GM20000 (cell line): Measurements from ENCODE around the gene OR7C2.
A peak's percentile ranks its signal among the peaks of the same experiment; 100 is the strongest.

Experiments used
- DNase-seq: peaks from one replicate; pipeline ENCODE4 v3.0.0; 2012; ENCODE audit warnings: low spot score
- TF ChIP-seq, protein P1 (sequence below): IDR thresholded peaks from 2 replicates; pipeline ENCODE4 v1.5.1; 2012; ENCODE audit warnings: mild to moderate bottlenecking, control low read depth; ENCODE audit errors: extremely low read depth, missing control alignments

OR7C2 gene

DNA sequence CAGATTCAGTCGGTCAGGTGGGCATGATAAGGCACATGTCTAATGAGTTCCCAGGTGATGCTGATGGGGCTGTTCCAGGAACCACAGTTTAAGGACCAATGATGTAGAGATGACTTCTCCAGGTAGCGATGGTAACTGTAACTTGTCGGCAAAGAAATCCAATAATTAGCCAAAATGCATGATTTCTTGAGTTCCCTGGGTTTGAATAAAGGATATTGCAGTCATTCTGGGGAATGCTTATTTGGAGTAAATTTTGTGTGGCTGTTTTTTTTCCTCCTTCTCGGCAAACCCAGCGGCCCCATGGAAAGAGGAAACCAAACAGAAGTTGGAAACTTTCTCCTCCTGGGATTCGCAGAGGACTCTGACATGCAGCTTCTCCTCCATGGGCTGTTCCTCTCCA is at the start of gene OR7C2:
Gene OR7C2, plus strand, starts transcription at position 301 of the 400 bp plus-strand sequence. Its CDS starts 0 bp downstream, at position 301.
- DNase-seq: no peak
- TF ChIP-seq, protein P1, sequence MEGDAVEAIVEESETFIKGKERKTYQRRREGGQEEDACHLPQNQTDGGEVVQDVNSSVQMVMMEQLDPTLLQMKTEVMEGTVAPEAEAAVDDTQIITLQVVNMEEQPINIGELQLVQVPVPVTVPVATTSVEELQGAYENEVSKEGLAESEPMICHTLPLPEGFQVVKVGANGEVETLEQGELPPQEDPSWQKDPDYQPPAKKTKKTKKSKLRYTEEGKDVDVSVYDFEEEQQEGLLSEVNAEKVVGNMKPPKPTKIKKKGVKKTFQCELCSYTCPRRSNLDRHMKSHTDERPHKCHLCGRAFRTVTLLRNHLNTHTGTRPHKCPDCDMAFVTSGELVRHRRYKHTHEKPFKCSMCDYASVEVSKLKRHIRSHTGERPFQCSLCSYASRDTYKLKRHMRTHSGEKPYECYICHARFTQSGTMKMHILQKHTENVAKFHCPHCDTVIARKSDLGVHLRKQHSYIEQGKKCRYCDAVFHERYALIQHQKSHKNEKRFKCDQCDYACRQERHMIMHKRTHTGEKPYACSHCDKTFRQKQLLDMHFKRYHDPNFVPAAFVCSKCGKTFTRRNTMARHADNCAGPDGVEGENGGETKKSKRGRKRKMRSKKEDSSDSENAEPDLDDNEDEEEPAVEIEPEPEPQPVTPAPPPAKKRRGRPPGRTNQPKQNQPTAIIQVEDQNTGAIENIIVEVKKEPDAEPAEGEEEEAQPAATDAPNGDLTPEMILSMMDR: no peak

DNA sequence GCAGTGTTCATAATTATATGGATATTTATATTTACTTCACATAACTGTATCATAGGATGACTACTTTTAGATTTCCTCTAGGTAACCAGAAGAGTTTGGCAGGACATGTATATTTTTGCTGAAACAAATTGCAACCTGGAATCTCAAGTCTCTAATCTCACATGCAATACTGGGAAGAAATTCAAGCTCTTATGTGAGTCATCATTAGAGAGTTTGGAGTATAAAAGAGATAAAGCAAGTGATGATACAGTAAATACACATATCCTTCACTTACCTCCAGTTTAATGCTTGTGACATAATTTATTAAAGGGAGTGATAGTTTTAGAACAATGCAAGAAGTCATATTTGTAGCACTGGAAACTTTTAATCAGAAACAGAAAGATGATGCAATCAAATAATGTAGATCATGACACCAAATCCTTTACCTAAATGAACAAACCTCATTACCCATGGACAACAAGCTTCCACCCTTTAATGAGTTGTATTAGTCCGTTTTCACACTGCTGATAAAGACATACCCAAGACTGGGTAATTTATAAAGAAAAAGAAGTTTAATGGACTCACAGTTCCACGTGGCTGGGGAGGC is 39.5 kb upstream of the OR7C2 start:
- DNase-seq: no peak
- TF ChIP-seq, protein P1: no peak

DNA sequence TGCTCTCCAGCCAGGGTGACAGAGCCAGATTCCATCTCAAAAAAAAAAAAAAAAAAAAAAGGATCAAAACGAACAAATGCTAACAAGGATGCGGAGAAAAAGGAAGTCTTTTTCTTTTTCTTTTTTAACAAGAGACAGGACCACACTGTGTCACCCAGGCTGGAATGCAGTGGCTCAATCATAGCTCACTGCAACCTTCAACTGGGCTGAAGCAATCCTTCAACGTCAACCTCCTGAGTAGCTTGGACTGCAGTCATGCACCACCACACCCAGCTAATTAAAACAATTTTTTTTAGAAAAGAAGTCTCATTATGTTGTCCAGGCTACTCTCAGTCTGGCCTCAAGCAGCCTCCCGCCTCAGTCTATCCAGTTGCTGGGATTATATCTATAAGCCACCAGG is 34.6 kb upstream of the OR7C2 start:
- DNase-seq: no peak
- TF ChIP-seq, protein P1: no peak

DNA sequence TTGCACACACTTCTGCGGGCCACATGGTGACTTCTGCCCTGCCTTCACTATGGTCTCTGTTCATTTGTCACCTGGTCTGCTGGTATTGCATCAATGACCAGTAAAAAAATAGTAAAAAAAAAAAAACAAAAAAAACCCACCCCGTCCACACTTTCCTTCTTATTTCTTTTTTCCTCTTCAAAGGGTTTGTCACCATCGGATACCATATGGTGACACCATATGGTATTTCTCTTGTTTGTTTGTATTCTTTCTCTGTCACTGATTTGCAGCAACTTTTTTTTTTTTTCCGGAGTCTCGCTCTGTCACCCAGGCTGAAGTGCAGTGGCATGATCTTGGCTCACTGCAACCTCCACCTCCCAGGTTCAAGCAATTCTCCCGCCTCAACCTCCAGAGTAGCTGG is 26.2 kb upstream of the OR7C2 start:
- TF ChIP-seq, protein P1: no peak
- no peak for DNase-seq

DNA sequence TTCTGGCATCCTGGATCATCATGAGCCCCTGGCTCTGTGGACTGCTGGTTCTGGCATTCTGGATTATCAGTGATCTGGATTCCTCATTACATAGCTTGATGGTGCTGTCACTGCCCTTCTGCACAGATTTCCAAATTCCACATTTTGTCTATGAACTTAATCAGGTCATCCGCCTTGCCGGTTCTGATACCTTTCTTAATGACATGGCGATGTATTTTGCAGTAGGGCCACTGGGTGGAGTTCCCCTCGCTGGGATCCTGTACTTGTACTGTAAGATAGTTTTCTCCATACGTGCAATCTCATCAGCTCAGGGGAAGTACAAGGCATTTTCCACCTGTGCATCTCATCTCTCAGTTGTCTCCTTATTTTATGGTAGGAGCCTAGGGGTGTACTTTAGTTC is 24.4 kb upstream of the OR7C2 start:
- TF ChIP-seq, protein P1: no peak
- DNase-seq: peak; percentile 15

DNA sequence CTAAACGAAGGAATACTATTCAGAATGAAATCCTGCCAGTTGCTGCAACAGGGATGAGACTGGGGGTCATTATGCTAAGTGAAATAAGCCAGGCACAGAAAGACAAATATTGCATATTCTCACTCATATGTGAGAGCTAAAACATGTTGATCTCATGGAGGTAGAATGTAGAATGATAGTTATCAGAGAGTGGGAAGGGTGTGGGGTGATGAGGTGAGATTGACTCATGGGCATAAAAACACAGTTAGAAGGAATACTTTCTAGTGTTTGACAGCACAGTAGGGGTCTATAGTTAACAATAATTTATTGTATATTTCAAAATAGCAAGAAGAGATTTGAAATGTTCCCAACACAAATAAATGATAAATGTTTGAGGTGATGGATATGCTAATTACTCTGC is 7.8 kb upstream of the OR7C2 start:
- no peak for DNase-seq
- TF ChIP-seq, protein P1: no peak

DNA sequence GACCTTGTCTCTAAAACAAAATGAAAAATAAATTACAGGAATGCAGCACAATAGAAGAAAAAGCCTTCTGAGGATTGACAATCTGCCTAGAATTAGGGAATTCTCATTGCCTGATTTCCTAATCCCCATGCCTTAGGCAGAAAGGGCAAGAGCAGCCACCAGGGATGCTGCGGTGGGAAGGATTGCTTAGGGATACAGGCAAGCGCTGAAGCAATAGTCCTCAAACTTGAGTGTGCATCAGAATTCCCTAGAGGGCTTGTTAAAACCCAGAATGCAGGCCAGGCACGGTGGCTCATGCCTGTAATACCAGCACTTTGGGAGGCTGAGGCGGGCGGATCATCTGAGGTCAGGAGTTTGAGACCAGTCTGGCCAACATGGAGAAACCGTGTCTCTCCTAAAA is 1.0 kb upstream of the OR7C2 start:
- TF ChIP-seq, protein P1: no peak
- DNase-seq: no peak
